Stimulated activated CD4-positive, alpha-beta T cell treated with anti-CD3 and anti-CD28 coated beads, Interleukin-4, amount 100 ng/mL, for 4 hours (primary cell): ENCODE data around the gene MIS12.

Experiments
- DNase-seq, 2 experiments: peaks; one replicate each; pipeline ENCODE4 v3.0.0-alpha.2; 2020

MIS12 gene

DNA sequence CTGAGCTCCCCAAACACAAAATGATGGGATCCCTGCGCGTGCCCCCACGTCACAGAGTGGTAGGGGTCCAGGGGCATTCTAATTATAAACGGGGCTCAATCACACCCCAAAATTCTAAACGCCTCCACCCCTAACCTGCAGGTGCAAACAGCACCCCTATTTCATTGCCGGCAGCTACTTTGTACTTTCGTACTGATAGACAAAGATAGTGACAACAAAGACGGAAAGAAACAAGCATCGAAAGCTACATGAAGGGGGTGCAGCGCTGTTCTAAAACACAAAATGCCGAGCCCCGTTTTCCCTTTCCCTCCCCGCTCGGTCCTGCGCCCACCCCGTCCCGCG is 13.9 kb downstream of the MIS12 start:
- DNase-seq = no peak

DNA sequence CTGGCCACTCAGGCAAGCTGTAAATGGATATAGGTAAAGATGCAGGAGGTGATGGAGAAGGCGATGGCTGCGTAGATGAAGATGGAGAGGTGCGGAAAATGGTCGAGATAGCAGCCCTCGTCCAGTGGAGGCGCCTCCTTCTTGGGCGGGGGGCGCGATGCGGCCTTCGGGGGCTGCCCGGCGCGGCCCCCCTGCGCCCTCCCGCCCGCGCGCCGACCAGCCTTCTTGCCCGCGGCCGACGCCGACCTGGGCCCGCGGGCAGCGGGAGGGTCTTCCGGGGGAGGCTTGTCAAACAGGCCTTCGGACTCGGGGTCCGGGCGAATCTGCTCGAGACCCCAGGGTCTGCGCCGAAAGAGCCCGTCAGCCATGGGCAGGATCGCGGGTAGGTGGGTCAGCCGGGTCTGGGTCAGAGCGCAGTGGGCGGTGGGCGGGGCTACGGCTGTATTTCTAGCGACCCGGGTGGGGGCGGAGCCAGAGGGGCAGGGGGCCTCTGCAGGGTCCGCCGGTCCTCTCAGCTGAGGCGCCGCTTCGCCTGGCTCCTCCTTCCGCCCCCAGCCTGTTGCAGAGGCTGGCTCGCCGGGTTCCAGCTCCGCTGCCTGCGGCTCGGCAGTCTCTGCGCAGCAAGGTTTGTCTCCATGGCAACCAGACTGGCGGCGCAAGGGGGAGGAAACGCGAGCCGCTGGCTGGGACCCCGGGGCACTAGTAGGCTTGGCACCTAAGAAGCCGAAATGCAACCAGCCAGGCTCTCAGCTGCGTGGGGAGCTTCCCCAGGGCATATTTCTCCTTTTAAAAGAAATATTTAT is 14.4 kb downstream of the MIS12 start:
- DNase-seq = peak; percentile 69 to 76

GRCh38 chr17:5501685-5502084 is 15.3 kb downstream of the MIS12 start:
- no peak for DNase-seq

GRCh38 chr17:5502552-5502951 is 16.2 kb downstream of the MIS12 start:
- no peak for DNase-seq

- no peak for DNase-seq
Measured at GRCh38 chr17:5506307-5506706, 19.9 kb downstream of the MIS12 start.

DNA sequence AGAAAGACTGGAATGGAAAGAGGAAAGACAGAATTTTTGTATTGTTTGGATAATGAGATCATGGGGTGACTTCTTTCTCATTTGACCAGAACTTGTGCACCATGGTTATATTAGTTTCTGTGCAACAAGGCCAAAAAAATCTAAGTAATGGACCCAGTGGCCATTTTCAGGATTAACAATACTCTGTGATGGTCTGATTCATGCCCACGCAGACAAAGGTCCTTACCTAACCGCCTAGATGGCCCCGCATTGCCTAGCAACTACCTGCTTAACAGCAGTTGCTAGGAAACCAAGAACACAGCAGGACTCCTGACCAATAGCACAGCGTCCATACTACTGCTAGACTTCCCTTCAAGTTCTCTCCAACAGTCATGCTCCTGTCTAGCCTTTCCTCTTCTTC is 22.4 kb downstream of the MIS12 start:
- no peak for DNase-seq

- no peak for DNase-seq
Measured at GRCh38 chr17:5509482-5509881, 23.1 kb downstream of the MIS12 start.

- no peak for DNase-seq
Measured at GRCh38 chr17:5510771-5511170, 24.4 kb downstream of the MIS12 start.

GRCh38 chr17:5511401-5512225 is 25.2 kb downstream of the MIS12 start:
- no peak for DNase-seq

- no peak for DNase-seq
Measured at GRCh38 chr17:5513628-5514027, 27.3 kb downstream of the MIS12 start.

GRCh38 chr17:5514976-5515375 is 28.6 kb downstream of the MIS12 start:
- no peak for DNase-seq

GRCh38 chr17:5516060-5516792 is 29.9 kb downstream of the MIS12 start:
- DNase-seq = no peak

DNA sequence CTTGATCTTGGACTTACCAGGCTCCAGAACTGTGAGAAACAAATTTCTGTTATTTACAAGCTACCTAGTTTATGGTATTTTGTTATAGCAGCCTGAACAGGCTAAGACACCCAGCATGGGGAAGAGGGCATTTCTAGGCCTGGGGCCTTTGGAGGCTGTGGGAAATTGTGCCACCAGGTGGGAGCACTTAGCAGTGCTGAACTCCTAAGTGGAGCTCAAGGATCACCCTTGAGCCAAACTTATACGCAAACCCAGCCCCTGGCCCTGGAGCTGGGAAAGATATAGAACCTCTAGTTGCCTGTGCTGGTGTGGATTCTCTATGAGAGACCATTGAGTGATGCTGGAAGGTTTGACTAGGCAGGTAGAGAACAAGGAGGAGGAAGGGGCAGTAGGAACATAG is 36.1 kb downstream of the MIS12 start:
- no peak for DNase-seq

GRCh38 chr17:5523249-5523648 is 36.9 kb downstream of the MIS12 start:
- no peak for DNase-seq

DNA sequence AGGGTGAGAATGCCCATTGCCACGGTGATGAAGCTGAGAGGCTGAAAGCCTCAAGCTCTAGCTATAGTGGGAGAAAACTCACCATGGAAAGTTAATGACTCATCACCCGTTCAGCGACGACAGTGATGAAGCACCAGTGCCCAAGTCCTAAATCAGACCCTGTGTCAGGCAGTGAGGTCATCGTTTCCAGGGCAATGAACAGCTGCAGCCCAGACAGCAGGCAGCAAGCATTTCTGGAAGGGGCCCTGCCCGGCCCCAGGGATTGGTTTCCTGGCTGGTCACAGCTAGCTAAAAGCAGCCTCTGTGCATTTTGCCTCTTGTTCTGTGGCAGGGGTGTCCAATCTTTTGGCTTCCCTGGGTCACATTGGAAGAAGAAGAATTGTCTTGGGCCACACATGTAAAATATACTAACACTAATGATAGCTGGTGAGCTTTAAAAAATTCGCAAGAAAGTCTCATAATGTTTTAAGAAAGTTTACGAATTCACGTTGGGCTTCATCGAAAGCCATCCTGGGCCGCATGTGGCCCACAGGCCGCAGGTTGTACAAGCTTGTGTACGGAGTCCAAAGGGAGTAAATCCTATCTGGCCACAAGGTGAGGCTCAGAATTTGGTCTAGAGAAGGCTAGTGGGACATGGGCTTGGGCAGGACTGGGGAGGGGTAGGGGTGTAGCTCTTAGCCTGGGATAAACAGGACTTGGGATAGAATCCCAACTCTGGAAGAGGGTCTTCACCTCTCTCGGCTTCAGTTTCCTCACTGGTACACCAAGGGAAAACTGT is 40.6 kb downstream of the MIS12 start:
- peak; percentile 44 to 64 for DNase-seq

DNA sequence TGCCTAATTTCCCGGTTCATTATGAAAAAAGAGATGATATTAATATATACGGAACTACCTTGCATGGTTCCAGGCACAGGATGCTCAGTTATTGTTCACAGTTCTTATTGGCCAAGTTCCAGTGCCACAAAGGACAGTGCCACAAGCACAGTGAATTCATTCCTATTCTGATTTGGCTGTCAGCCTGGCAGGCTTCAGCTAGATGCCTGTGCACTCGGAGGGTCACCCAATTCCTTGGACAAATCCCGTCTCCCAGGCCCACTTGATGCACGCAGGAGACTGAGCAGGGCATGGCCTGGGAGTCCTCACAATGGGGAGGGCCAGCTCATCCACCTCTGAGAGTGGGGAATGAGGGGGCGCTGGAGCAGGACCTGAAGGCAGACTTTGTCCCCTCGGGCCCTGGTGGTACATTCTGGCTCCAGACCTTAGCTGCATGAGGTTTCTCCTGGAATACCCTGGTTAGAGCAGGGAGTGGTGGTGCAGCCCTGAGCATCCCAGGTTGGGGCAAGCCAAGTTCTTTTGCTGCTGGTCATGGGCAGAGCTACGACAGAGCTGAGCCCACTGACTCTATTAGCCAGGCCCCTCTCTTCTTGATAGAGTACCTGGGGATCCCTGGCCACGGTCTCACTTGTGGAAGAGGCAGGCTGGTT is 41.4 kb downstream of the MIS12 start:
- no peak for DNase-seq

- DNase-seq = no peak
Measured at GRCh38 chr17:5530265-5531084, 44.1 kb downstream of the MIS12 start.

DNA sequence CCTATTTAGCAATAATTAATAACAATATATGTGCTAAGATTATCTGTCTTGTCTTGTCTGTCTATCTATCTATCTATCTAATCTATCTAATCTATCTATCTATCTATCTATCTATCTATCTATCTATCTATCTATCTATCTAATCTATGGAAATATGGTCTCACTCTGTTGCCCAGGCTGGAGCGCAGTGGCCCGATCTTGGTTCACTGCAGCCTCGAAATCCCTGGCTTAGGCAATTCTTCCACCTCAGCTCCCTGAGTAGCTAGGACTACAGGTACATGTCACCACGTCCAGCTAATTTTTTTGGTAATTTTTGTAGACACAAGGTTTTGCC is 44.7 kb downstream of the MIS12 start:
- DNase-seq = no peak

GRCh38 chr17:5532581-5532980 is 46.2 kb downstream of the MIS12 start:
- DNase-seq = no peak

DNA sequence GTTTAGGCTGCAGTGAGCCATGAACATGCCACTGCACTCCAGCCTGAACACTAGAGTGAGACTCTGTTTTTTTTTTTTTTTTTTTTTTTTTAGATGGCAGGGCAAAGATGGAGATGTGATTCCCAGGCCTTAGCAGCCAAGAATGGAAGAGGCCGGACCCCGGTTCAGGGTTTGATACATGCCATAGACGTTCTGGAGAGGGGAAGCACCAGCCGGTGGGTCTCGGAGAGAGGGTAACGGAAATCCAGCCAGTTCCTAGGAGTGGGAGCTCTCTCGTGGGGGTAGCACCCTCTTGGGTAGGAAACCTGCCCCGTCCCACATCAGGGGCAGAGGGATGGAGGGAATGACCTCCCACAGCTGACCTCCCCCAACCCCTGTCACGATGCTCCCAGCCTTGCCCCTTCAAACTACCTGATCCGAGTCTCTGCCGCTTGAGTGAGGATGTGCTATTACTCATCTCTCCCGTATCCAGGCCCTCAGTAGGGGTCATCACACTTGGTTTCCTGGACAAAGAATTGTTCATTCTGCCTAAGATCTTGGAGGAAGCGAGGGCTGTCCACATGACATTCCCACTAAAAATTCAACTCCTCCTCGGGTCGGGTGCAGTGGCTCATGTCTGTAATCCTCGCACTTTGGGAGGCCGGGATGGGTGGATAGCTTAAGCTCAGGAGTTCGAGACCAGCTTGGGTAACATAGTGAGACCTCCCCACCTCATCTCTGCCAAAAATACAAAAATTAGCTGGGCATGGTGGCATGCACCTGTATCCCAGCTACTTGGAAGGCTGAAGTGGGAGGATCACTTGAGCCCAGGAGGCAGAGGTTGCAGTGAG is 47.3 kb downstream of the MIS12 start:
- DNase-seq = no peak

DNA sequence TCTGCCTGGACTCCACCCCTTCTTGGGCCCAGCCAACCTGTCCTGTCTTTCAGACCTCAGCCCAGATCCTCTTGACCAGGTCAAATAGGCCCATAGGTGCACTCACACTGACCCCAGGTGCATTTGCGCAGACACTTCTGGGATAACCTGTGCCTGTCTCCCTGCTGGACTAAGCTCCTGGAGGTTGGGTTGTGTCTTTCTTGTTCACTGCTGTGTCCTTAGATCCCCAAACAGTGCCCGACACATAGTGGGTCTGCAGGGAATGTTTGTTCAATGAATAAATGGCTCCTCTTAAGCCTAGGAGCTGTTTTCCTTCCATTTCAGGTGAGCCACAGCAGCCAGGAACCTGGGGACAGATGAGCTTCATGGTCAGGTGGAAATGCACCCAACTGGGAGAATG is 49.1 kb downstream of the MIS12 start:
- no peak for DNase-seq
